DND-41 (cell line): ENCODE data around the gene AUTS2.

Experiments
- ATAC-seq: fragments of 200-7000 bp; cut with Tn5 transposase; 3 replicates; pipeline ENCODE4 v1.9.1; 2021; ENCODE audit warnings: low read depth; ENCODE audit not compliant: insufficient read depth
- DNase-seq: peaks from one replicate; pipeline ENCODE4 v3.0.0-alpha.2; 2020
- H2AFZ ChIP-seq: 2 replicates; pipeline ENCODE4 v1.6.0; 2012; ENCODE audit warnings: low read depth, low read length
- H3K27ac ChIP-seq: 2 replicates; pipeline ENCODE4 v1.5.1; 2012; ENCODE audit warnings: low read length, inconsistent platforms
- H3K27me3 ChIP-seq: fragments of 200-600 bp; sonication (generic); 2 replicates; pipeline ENCODE4 v1.6.0; 2012; ENCODE audit warnings: low read length, mild to moderate bottlenecking, inconsistent platforms; ENCODE audit not compliant: insufficient read depth, poor library complexity
- H3K36me3 ChIP-seq: 2 replicates; pipeline ENCODE4 v1.5.1; 2012; ENCODE audit warnings: low read length, inconsistent platforms; ENCODE audit not compliant: insufficient read depth
- H3K4me1 ChIP-seq: 2 replicates; pipeline ENCODE4 v1.5.1; 2012; ENCODE audit warnings: mild to moderate bottlenecking, low read length; ENCODE audit not compliant: insufficient read depth
- H3K4me2 ChIP-seq: 2 replicates; pipeline ENCODE4 v1.6.0; 2012; ENCODE audit warnings: mild to moderate bottlenecking, moderate library complexity, low read length, inconsistent platforms; ENCODE audit not compliant: insufficient read depth
- H3K4me3 ChIP-seq, 2 experiments: fragments of 200-600 bp in 1 of 2; shearing (Covaris generic) in 1 of 2; 2 replicates each; pipeline ENCODE4 v1.5.1; 2012 to 2016; ENCODE audit warnings: inconsistent platforms in 2 of 2, low read length in 2 of 2, mild to moderate bottlenecking in 2 of 2, low read depth in 1 of 2, moderate library complexity in 1 of 2
- H3K79me2 ChIP-seq: 2 replicates; pipeline ENCODE4 v1.6.0; 2012; ENCODE audit warnings: low read length, inconsistent platforms; ENCODE audit not compliant: insufficient read depth
- H3K9ac ChIP-seq: 2 replicates; pipeline ENCODE4 v1.6.0; 2012; ENCODE audit warnings: low read depth, mild to moderate bottlenecking, inconsistent platforms, low read length, moderate library complexity
- H3K9me3 ChIP-seq: 2 replicates; pipeline ENCODE4 v1.5.1; 2012; ENCODE audit warnings: low read length, moderate library complexity, mild to moderate bottlenecking, inconsistent platforms; ENCODE audit not compliant: insufficient read depth, severe bottlenecking
- H4K20me1 ChIP-seq: 2 replicates; pipeline ENCODE4 v1.6.0; 2012; ENCODE audit warnings: low read length; ENCODE audit not compliant: insufficient read depth
- CTCF ChIP-seq: IDR thresholded peaks from 2 replicates; pipeline ENCODE4 v1.5.1; 2012; ENCODE audit warnings: borderline replicate concordance, low read length, moderate library complexity, mild to moderate bottlenecking; ENCODE audit not compliant: poor library complexity, severe bottlenecking; ENCODE audit errors: extremely low read depth
- EZH2 ChIP-seq: IDR thresholded peaks from 3 replicates; pipeline ENCODE4 v1.6.1; 2012; ENCODE audit warnings: borderline replicate concordance, low read depth, mild to moderate bottlenecking, moderate library complexity, low read length, inconsistent platforms; ENCODE audit not compliant: severe bottlenecking

AUTS2 gene

GRCh38 chr7:69676247-69676646, 78.0 kb downstream of the AUTS2 start:
- Histone ChIP-seq H3K4me3 (no peak overlapping the region), H3K79me2 (peaks cover 74% of the 10 kb centered on the region)
- no peak for ATAC-seq

DNA sequence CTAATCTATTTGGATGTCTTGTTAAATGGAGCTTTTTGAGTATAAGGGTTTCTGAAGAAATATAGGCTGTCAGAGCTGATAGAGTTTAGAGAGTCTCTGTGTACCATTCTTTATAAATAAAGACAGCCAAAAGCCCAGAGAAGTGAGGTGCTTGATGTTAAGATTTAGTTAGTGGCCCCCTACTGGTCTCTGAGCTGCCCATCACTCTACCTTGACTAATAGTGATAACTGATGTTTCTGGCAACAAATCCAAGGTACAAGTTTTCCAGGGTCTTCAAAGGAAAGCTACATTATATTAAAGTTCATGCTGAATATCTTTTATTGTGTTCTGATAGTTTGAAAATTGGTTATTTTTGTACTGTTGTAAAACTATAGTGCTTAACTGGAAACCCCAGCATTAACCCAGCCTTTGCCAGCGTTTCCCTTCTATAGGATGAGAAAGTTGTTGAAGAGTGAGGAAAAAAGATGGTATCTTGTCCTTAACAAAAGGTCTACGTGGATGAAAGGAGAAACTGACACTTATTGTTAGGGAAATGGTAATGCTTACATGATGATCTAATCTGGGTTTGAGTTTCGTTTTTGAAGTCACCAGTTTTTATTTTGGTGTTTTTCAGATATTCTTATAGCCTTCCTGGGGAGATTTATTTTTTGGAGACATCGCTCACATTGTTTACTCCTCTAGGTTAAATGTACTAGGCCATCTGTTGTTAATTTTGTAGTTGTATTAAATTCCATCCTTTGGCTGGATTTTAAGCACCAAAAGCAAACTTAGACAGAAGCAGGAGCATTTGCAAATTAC, 79.0 kb downstream of the AUTS2 start:
- peaks cover 10% of the 10 kb centered on the region for H3K4me1 ChIP-seq
- no peak overlapping the region for H3K4me2 ChIP-seq
- TF ChIP-seq EZH2 (no peak), CTCF (peak; percentile 38)
- H4K20me1 ChIP-seq, result peaks cover 31% of the 10 kb centered on the region; the same call in 1 of the 2 replicates
- no peak overlapping the region for H3K9ac ChIP-seq
- no peaks in the 10 kb centered on the region for H3K9me3 ChIP-seq
- no peak overlapping the region for H3K4me3 ChIP-seq
- H2AFZ ChIP-seq, result no peak overlapping the region
- H3K27ac ChIP-seq, result no peak overlapping the region
- no peaks in the 10 kb centered on the region for H3K36me3 ChIP-seq
- H3K79me2 ChIP-seq, result peaks cover 78% of the 10 kb centered on the region
- H3K27me3 ChIP-seq, result no peaks in the 10 kb centered on the region
- ATAC-seq, result 0 out of 3 replicates have a peak, but pooled peaks have one; percentile 48
- no peak for DNase-seq

More at GRCh38 chr7:69676247-69676646, 78.0 kb downstream of the AUTS2 start:
- Histone ChIP-seq H3K27me3 (no peaks in the 10 kb centered on the region), H3K36me3 (no peaks in the 10 kb centered on the region), H3K4me1 (peaks cover 10% of the 10 kb centered on the region), H3K27ac (no peak overlapping the region), H2AFZ (no peak overlapping the region), H3K9ac (no peak overlapping the region), H3K9me3 (no peaks in the 10 kb centered on the region), H3K4me2 (no peak overlapping the region), H4K20me1 (peaks cover 29% of the 10 kb centered on the region; the same call in 1 of the 2 replicates)
- DNase-seq, result no peak
- TF ChIP-seq EZH2, result no peak
- no peak for TF ChIP-seq CTCF

DNA sequence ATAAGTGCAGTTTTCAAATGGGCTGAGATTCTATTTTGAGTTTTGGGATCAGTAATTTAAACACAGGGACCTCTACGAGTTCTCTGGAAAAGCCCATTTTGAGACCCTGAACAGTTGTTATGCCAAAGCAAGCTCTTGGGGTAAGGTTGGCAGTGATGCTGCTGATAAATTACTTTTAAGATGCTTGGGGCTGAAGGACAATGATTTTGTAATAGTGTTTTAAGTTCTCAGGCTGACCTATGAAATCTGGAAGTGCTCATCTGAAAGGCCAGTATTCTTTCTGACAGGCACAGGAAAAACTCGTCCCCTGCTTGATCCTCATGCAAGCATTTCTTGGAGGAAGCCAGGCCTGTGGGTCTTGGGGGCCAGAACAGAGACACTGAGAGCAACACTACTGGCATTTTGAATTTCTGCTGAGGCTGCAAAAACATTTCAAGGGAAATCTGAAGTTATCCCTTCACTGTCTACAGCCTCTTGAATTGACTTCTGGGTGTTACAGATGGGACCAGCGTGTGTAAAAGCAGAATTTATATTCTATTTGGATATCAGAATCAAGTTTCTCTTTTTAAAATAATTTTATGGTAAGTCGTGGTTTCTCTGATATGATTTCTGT, 79.7 kb downstream of the AUTS2 start:
- H3K9me3 ChIP-seq, result no peaks in the 10 kb centered on the region
- H3K27me3 ChIP-seq, result no peaks in the 10 kb centered on the region
- DNase-seq, result no peak
- TF ChIP-seq EZH2 (no peak), CTCF (no peak)
- H3K27ac ChIP-seq, result no peak overlapping the region
- peaks cover 24% of the 10 kb centered on the region; the same call in 1 of the 2 replicates for H4K20me1 ChIP-seq
- H3K4me3 ChIP-seq, result no peak overlapping the region
- no peak for ATAC-seq
- H3K4me1 ChIP-seq, result peaks cover 10% of the 10 kb centered on the region
- H3K9ac ChIP-seq, result no peak overlapping the region
- no peak overlapping the region for H2AFZ ChIP-seq
- peaks cover 79% of the 10 kb centered on the region for H3K79me2 ChIP-seq
- no peaks in the 10 kb centered on the region for H3K36me3 ChIP-seq
- no peak overlapping the region for H3K4me2 ChIP-seq
